ENCODE results near the gene REXO5.
"Not testable (repeated sequence)": the region's sequence is repeated elsewhere in the genome, so short reads cannot be mapped to it uniquely, and the experiment has no call there.

The REXO5 gene

GRCh38 chr16:20853143-20853542 is 46.8 kb downstream of the REXO5 start:
- DNase-seq, result no peak

- no peak for DNase-seq
Measured at GRCh38 chr16:20853981-20854620, 47.8 kb downstream of the REXO5 start.

GRCh38 chr16:20854963-20855362 is 48.6 kb downstream of the REXO5 start:
- DNase-seq, result no peak

- DNase-seq, result no peak
Measured at GRCh38 chr16:20857281-20857680, 51.0 kb downstream of the REXO5 start.

GRCh38 chr16:20859229-20859628 is 52.9 kb downstream of the REXO5 start:
- DNase-seq, result no peak

DNA sequence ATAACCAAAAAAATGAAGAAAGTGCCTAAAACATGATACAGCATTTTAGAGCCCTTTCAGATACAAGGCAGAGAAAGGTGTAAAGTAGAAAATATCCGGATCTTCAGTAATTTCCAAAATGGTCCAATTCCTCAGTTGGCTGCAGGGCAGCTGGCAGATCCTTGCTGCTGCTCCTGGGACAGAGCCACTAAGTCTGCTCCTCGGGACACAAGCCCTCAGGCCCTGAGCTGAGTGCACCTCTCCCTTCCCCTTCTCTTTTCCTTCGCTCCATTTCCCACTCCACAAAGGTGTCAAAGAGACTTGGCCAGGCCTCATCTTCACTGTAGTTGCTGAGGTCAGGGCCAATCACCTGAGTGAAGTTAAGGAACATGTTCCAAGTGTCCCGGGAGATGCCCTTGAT is 53.4 kb downstream of the REXO5 start:
- DNase-seq, result no peak

- DNase-seq, result no peak
Measured at GRCh38 chr16:20860361-20860760, 54.0 kb downstream of the REXO5 start.

GRCh38 chr16:20860995-20861394 is 54.7 kb downstream of the REXO5 start:
- DNase-seq, result not testable (repeated sequence)

GRCh38 chr16:20862162-20862960 is 56.0 kb downstream of the REXO5 start:
- DNase-seq, result no peak

GRCh38 chr16:20864376-20864775 is 58.0 kb downstream of the REXO5 start:
- not testable (repeated sequence) for DNase-seq

DNA sequence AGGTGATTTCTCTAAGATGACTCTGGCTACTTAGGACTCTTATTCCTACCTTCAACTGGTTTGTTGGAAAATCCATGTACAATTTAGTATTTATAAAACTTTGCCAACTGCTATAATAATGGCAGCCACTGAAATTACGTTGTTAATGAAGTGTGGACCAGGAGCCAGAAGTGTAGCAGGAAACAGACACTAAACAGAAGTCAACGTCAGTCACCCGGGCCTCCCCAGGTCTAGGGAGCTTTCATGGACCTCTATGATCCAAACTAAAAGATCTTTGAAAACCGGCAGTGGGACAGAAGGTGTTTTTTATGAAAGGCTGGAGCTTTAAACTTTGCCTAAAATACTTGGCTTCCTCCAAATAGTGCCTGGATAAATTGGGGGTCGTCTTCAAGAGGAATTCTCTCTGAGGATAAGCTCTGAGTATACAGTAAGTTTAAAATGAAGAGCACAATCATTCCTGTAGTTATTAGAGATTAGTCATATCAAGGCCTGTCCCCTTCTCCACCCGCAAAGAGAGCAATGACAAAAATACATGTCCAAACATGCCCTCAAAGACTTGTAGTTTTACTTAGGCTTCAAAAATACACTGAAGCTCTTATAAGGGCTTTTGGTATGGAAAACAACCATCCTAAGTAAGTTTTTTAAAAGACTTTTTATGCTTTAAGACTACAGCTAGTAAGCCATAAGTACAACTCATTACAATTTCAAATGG is 59.2 kb downstream of the REXO5 start:
- DNase-seq, result no peak

DNA sequence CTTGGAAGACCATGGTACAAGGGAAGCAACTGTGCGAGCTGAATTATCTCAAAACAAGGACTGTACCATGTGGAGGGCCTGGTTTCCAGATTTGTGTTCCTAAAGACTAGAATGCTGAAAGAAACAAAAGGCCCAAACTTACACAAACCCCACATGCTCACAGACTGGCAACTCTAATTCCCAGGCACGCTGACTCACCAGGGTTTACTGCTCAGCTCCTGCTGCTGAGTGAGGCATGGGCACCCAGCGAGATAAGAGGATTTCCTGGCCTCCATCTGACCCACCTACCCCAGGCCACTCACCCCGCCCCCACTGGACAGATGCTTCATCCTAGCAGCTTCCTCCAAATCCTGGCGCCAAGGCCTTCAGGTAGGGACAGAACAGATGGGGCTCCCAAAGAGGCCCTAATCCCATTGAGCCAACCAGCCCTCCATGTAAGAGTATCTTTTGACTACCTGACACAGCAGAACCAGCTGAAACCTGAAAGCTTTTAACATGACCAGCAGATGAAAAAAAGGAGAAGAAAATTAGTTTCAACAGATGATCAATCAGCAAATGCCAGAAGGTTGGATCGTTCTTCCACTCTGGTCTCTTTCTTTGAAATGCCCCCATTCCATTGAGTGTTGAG is 59.9 kb downstream of the REXO5 start:
- DNase-seq, result no peak

GRCh38 chr16:20866801-20867200 is 60.5 kb downstream of the REXO5 start:
- DNase-seq, result no peak

DNA sequence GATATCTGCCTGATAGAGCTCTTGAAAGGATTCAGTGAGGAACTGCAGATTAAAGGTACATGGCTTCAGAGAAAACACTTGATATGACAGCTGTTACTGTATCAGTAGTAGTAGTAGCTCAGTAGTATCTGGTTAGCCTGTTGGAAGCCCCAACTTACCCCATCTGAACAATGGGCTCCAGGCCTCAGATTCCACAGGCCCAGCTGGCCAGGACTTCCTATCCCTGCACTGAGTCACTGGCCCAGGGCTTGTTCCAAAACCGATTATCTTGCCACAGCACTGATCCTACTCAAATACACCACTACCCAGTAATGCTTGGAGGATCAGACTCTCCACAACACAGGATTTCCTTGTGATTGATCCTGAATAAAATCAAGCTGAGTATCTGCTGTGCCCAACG is 61.3 kb downstream of the REXO5 start:
- DNase-seq, result no peak

DNA sequence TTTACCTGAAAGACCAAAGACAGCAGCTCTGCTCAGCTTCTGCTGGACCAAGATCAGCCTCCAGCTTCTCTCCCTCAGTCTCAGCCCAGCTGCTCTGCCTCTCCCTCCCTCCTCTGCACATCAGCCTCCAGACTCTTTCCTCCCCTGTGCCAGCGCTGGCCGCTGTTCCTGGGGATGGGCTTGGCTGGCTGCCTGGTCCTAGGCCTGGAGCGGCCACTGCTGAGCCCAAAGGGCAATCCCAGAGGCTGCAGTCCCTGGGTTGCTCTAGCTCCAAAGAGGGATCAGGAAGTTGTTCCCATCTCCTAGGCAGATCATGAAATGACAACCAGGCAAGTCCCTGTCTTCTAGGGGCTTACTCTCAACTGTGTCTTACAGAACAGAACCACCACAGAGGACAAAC is 62.6 kb downstream of the REXO5 start:
- DNase-seq, result no peak

- no peak for DNase-seq
Measured at GRCh38 chr16:20870122-20870820, 63.9 kb downstream of the REXO5 start.

DNA sequence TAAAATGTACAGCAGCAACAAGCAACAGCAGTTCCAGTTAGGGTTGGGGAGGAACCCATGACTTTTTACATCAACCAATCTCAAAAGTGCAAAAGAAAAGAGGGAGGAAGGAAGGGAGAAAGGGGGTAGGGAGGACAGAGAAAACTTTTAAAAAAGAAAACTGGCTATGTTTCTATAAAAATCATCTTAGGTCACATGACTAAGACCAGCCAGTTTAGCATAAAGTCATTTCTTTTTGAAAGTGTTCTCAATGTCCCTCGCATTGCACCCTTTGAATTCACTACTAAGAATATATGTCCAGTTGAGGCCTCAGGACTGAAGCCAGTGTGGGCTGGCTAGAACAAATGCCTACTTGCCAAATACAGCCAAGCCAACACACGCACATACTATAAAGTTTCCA is 64.9 kb downstream of the REXO5 start:
- no peak for DNase-seq

- no peak for DNase-seq
Measured at GRCh38 chr16:20871941-20872815, 65.9 kb downstream of the REXO5 start.

GRCh38 chr16:20873331-20873730 is 67.0 kb downstream of the REXO5 start:
- no peak for DNase-seq

GRCh38 chr16:20874088-20874581 is 67.8 kb downstream of the REXO5 start:
- no peak for DNase-seq

DNA sequence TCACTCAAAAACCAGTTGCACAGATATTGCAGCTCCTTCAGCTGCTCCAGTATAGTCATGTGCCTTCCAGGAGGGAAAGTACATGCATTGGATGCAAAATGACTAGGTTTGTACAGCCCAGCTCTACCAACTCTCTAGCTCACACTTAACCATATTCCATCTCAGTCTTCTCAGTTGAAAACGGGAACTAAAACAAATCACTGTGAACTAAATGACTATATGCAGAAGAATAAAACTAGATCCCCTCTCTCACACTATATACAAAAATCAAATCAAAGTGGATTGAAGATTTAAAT is 69.0 kb downstream of the REXO5 start:
- no peak for DNase-seq

- no peak for DNase-seq
Measured at GRCh38 chr16:20878682-20879147, 72.4 kb downstream of the REXO5 start.
